GM23338 (cell line): ENCODE data around the gene ADAMTS8.

ENCODE experiments used
- CREB1 ChIP-seq: fragments of 250-450 bp; sonication (Bioruptor Pico); IDR thresholded peaks from 2 replicates; pipeline ENCODE4 v1.5.0; 2020; ENCODE audit warnings: low read depth, mild to moderate bottlenecking, moderate library complexity
- CTCF ChIP-seq, 2 experiments: fragments of 200-600 bp in 1 of 2; sonication (generic) in 1 of 2; conservative IDR thresholded peaks; 2 replicates each; pipeline versions ENCODE4 v1.5.1 to v1.6.1; 2016 to 2017; ENCODE audit warnings: antibody characterized with exemption in 2 of 2, low read depth in 2 of 2, mild to moderate bottlenecking in 2 of 2, moderate library complexity in 1 of 2
- EZH2 ChIP-seq: fragments of 200-600 bp; sonication (generic); IDR thresholded peaks from one replicate; pipeline ENCODE4 v1.8.0; 2017; ENCODE audit warnings: antibody characterized with exemption, mild to moderate bottlenecking, low read depth; ENCODE audit not compliant: unreplicated experiment
- EZH2phosphoT487 ChIP-seq: fragments of 200-600 bp; sonication (generic); IDR thresholded peaks from one replicate; pipeline ENCODE4 v1.8.1; 2018; ENCODE audit warnings: antibody characterized with exemption; ENCODE audit not compliant: unreplicated experiment
- JUNB ChIP-seq: IDR thresholded peaks from one replicate; pipeline ENCODE4 v1.6.1; 2016; ENCODE audit warnings: antibody characterized with exemption; ENCODE audit not compliant: unreplicated experiment
- POLR2AphosphoS5 ChIP-seq: IDR thresholded peaks from 2 replicates; pipeline ENCODE4 v1.6.1; 2016; ENCODE audit warnings: antibody characterized with exemption, low read depth
- REST ChIP-seq: IDR thresholded peaks from one replicate; pipeline ENCODE4 v1.6.1; 2018; ENCODE audit warnings: antibody characterized with exemption; ENCODE audit not compliant: unreplicated experiment
- ZNF114 ChIP-seq: fragments of 250-450 bp; sonication (Bioruptor Pico); IDR thresholded peaks from 2 replicates; pipeline ENCODE4 v1.5.0; 2020; ENCODE audit warnings: mild to moderate bottlenecking, moderate library complexity
- ZNF331 ChIP-seq: fragments of 250-450 bp; sonication (Bioruptor Pico); IDR thresholded peaks from 2 replicates; pipeline ENCODE4 v1.5.0; 2020; ENCODE audit warnings: low read depth, mild to moderate bottlenecking, moderate library complexity

GRCh38 chr11:130403967-130404366 is 24.4 kb downstream of the ADAMTS8 start:
- no peak for TF ChIP-seq CTCF (conservative IDR thresholded peaks at IDR 0.05; ENCODE audit: low read depth in 2 of 2)
- no peak for TF ChIP-seq REST
- no peak for TF ChIP-seq EZH2phosphoT487
- TF ChIP-seq POLR2AphosphoS5 = no peak; the same call in 1 of the 2 replicates
- TF ChIP-seq EZH2 = no peak
- TF ChIP-seq CREB1 (CRISPR knock-in tag) = peak; percentile 65
- TF ChIP-seq JUNB = no peak
- no peak for TF ChIP-seq ZNF114 (CRISPR knock-in tag)
- TF ChIP-seq ZNF331 = no peak
